ENCODE data around the gene SCN5A. TPM values are rescaled to one million over a fixed set of nuclear protein-coding genes. Genes with fewer than 3 reads are reported as not detected.
A peak's percentile ranks its signal among the peaks of the same experiment; 100 is the strongest.

SCN5A gene
- total RNA-seq, 1 donor from 2014 or later: 3.3 TPM

- Mint-ChIP-seq H3K9me3 (ENCODE audit: unreplicated experiment) (no peaks in the 10 kb centered on the region), H3K4me3 (ENCODE audit: unreplicated experiment) (no peak overlapping the region), H3K4me1 (ENCODE audit: low read depth, unreplicated experiment) (peaks cover 13% of the 10 kb centered on the region), H3K27me3 (ENCODE audit: low read depth, unreplicated experiment) (no peaks in the 10 kb centered on the region), H3K27ac (ENCODE audit: unreplicated experiment) (no peak overlapping the region), H3K36me3 (ENCODE audit: low read depth, unreplicated experiment) (no peaks in the 10 kb centered on the region)
- Histone ChIP-seq H3K27ac (ENCODE audit: low read depth, low read length) (no peak overlapping the region), H4K20me1 (ENCODE audit: insufficient read depth, low read length) (peaks cover 7% of the 10 kb centered on the region), H3K27me3 (ENCODE audit: insufficient read depth, low read length) (no peaks in the 10 kb centered on the region), H3K9me3 (ENCODE audit: insufficient read depth, low read depth, low read length) (no peaks in the 10 kb centered on the region), H2AFZ (ENCODE audit: low read depth, low read length) (no peak overlapping the region), H3K4me1 (ENCODE audit: insufficient read depth, low read length) (peaks cover 4% of the 10 kb centered on the region), H3K36me3 (ENCODE audit: insufficient read depth, low read length) (peaks cover 14% of the 10 kb centered on the region), H3K4me2 (ENCODE audit: low read length) (no peak overlapping the region), H3K9ac (ENCODE audit: low read length) (no peak overlapping the region), H3K79me2 (ENCODE audit: insufficient read depth, low read length) (no peaks in the 10 kb centered on the region), H3K4me3 (ENCODE audit: insufficient read depth, low read depth, low read length) (no peak overlapping the region)
- DNase-seq (ENCODE audit: low read depth) (no peak), FAIRE-seq (no peak)
- TF ChIP-seq CTCF (IDR thresholded peaks at IDR 0.05; ENCODE audit: insufficient read depth, low read depth, low read length) (no peak), EZH2 (IDR thresholded peaks at IDR 0.05; ENCODE audit: insufficient read depth, low read length) (no peak)
These were observed 127.5 kb downstream of the SCN5A start for GRCh38 chr3:38522002-38522401.

- Histone ChIP-seq H3K27me3 (ENCODE audit: insufficient read depth, low read length) (no peaks in the 10 kb centered on the region), H3K27ac (ENCODE audit: low read depth, low read length) (no peak overlapping the region), H3K4me2 (ENCODE audit: low read length) (no peak overlapping the region), H3K4me1 (ENCODE audit: insufficient read depth, low read length) (peaks cover 4% of the 10 kb centered on the region), H3K36me3 (ENCODE audit: insufficient read depth, low read length) (peaks cover 14% of the 10 kb centered on the region), H2AFZ (ENCODE audit: low read depth, low read length) (no peak overlapping the region), H3K79me2 (ENCODE audit: insufficient read depth, low read length) (no peaks in the 10 kb centered on the region), H3K9ac (ENCODE audit: low read length) (no peak overlapping the region), H3K4me3 (ENCODE audit: insufficient read depth, low read depth, low read length) (no peak overlapping the region), H3K9me3 (ENCODE audit: insufficient read depth, low read depth, low read length) (no peaks in the 10 kb centered on the region), H4K20me1 (ENCODE audit: insufficient read depth, low read length) (peaks cover 7% of the 10 kb centered on the region)
- no peak overlapping the region for H3K4me3 Mint-ChIP-seq (ENCODE audit: unreplicated experiment)
- H3K9me3 Mint-ChIP-seq (ENCODE audit: unreplicated experiment): no peaks in the 10 kb centered on the region
- peak; percentile 98 for TF ChIP-seq CTCF (IDR thresholded peaks at IDR 0.05; ENCODE audit: insufficient read depth, low read depth, low read length)
- TF ChIP-seq EZH2 (IDR thresholded peaks at IDR 0.05; ENCODE audit: insufficient read depth, low read length): no peak
- FAIRE-seq (peak; percentile 90), DNase-seq (ENCODE audit: low read depth) (peak; percentile 40)
- no peak overlapping the region for H3K27ac Mint-ChIP-seq (ENCODE audit: unreplicated experiment)
- H3K36me3 Mint-ChIP-seq (ENCODE audit: low read depth, unreplicated experiment): no peaks in the 10 kb centered on the region
- H3K4me1 Mint-ChIP-seq (ENCODE audit: low read depth, unreplicated experiment): peaks cover 13% of the 10 kb centered on the region
- no peaks in the 10 kb centered on the region for H3K27me3 Mint-ChIP-seq (ENCODE audit: low read depth, unreplicated experiment)
These were observed 128.0 kb downstream of the SCN5A start for GRCh38 chr3:38521391-38521987.

- no peaks in the 10 kb centered on the region for H3K9me3 Mint-ChIP-seq (ENCODE audit: unreplicated experiment)
- no peak for DNase-seq (ENCODE audit: low read depth)
- peaks cover 4% of the 10 kb centered on the region for H3K4me1 ChIP-seq (ENCODE audit: insufficient read depth, low read length)
- no peak for TF ChIP-seq CTCF (IDR thresholded peaks at IDR 0.05; ENCODE audit: insufficient read depth, low read depth, low read length)
- no peak for TF ChIP-seq EZH2 (IDR thresholded peaks at IDR 0.05; ENCODE audit: insufficient read depth, low read length)
- no peak overlapping the region for H3K27ac ChIP-seq (ENCODE audit: low read depth, low read length)
- no peaks in the 10 kb centered on the region for H3K9me3 ChIP-seq (ENCODE audit: insufficient read depth, low read depth, low read length)
- H3K79me2 ChIP-seq (ENCODE audit: insufficient read depth, low read length): no peaks in the 10 kb centered on the region
- no peaks in the 10 kb centered on the region for H3K36me3 Mint-ChIP-seq (ENCODE audit: low read depth, unreplicated experiment)
- FAIRE-seq: no peak
- no peak overlapping the region for H3K4me2 ChIP-seq (ENCODE audit: low read length)
- no peak overlapping the region for H3K4me3 Mint-ChIP-seq (ENCODE audit: unreplicated experiment)
- H3K27me3 ChIP-seq (ENCODE audit: insufficient read depth, low read length): no peaks in the 10 kb centered on the region
- peaks cover 7% of the 10 kb centered on the region for H4K20me1 ChIP-seq (ENCODE audit: insufficient read depth, low read length)
- no peak overlapping the region for H3K4me3 ChIP-seq (ENCODE audit: insufficient read depth, low read depth, low read length)
- H3K4me1 Mint-ChIP-seq (ENCODE audit: low read depth, unreplicated experiment): peaks cover 13% of the 10 kb centered on the region
- peaks cover 9% of the 10 kb centered on the region for H3K36me3 ChIP-seq (ENCODE audit: insufficient read depth, low read length)
- H2AFZ ChIP-seq (ENCODE audit: low read depth, low read length): no peak overlapping the region
- H3K27me3 Mint-ChIP-seq (ENCODE audit: low read depth, unreplicated experiment): no peaks in the 10 kb centered on the region
- no peak overlapping the region for H3K27ac Mint-ChIP-seq (ENCODE audit: unreplicated experiment)
- no peak overlapping the region for H3K9ac ChIP-seq (ENCODE audit: low read length)
These were observed 129.8 kb downstream of the SCN5A start for GRCh38 chr3:38519651-38520050.
